Spleen (tissue), 7 donors: ENCODE data around the gene UBXN11.

Experiments
- CTCF ChIP-seq, 11 experiments: fragments of 200-600 bp in 7 of 11; fragments of 450-650 bp in 4 of 11; sonication (generic) in 4 of 11; IDR thresholded peaks in 8 of 11; conservative IDR thresholded peaks in 3 of 11; 1 replicate in 7 of 11; 2 replicates in 4 of 11; pipeline versions ENCODE4 v1.4.0 to v1.8.0; 2016 to 2021; ENCODE audit warnings: antibody characterized with exemption in 11 of 11, inconsistent platforms in 4 of 11, mild to moderate bottlenecking in 1 of 11
- POLR2A ChIP-seq, 3 donors: fragments of 450-650 bp; IDR thresholded peaks; one replicate each; pipeline ENCODE4 v1.5.1; 2017; ENCODE audit warnings: antibody characterized with exemption in 3 of 3, mild to moderate bottlenecking in 1 of 3
- POLR2AphosphoS5 ChIP-seq, 3 donors: sonication (generic); formaldehyde crosslinking; IDR thresholded peaks; one replicate each; pipeline ENCODE4 v1.5.1; 2017; ENCODE audit warnings: antibody characterized with exemption in 3 of 3
- donor health status: DM: no; HTN: no; CAD: no; lungs with moderate emphysema.
- donor health status: DM: no; HTN: no; CAD: no.
- donor health status: DM: no; HTN: no; CAD: no.

GRCh38 chr1:26340047-26340481 lies 33.6 kb upstream of the UBXN11 start:
- TF ChIP-seq CTCF (IDR thresholded peaks at IDR 0.05 in 8 of 11, conservative IDR thresholded peaks at IDR 0.05 in 3 of 11): no peak
- TF ChIP-seq POLR2AphosphoS5 (IDR thresholded peaks at IDR 0.05): no peak
- no peak for TF ChIP-seq POLR2A (IDR thresholded peaks at IDR 0.05)
